ENCODE results near the gene COG5. TPM values are rescaled to one million over a fixed set of nuclear protein-coding genes. Genes with fewer than 3 reads are reported as not detected.
A peak's percentile ranks its signal among the peaks of the same experiment; 100 is the strongest.

COG5 gene
- polyA plus RNA-seq, 3 donors, result 12.7 to 29.0 (median 28.1) TPM

DNA sequence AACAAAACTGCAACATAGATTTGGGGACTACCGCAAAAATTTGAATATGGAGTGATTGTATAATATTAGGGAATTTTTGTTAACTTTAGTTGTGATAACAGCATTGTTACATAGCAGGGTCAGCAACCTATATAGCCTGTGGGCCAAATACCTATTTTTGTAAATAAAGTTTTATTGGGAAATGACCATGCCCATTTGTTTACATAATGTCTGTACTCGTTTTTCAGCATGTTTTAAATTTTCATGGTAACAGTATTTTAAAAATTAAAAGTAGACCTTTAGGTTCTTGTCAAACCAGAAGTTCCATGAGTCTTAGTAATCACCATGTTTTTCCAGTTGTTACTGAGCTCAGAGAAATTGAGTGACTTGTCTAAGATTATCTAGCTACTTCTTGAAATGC lies 21.0 kb upstream of the COG5 start:
- H3K9me3 ChIP-seq (replicated peaks in 1 of 2; ENCODE audit: control insufficient read depth in 1 of 2, insufficient read depth in 1 of 2, low read length in 2 of 2), result no peaks in the 10 kb centered on the region
- H3K4me3 ChIP-seq (replicated peaks in 1 of 3; ENCODE audit: low read depth in 2 of 3, low read length in 3 of 3), result no peak overlapping the region
- no peak overlapping the region for H3K4me2 ChIP-seq (replicated peaks; ENCODE audit: extremely low read depth, low read length, poor library complexity, severe bottlenecking)
- TF ChIP-seq, protein P1, sequence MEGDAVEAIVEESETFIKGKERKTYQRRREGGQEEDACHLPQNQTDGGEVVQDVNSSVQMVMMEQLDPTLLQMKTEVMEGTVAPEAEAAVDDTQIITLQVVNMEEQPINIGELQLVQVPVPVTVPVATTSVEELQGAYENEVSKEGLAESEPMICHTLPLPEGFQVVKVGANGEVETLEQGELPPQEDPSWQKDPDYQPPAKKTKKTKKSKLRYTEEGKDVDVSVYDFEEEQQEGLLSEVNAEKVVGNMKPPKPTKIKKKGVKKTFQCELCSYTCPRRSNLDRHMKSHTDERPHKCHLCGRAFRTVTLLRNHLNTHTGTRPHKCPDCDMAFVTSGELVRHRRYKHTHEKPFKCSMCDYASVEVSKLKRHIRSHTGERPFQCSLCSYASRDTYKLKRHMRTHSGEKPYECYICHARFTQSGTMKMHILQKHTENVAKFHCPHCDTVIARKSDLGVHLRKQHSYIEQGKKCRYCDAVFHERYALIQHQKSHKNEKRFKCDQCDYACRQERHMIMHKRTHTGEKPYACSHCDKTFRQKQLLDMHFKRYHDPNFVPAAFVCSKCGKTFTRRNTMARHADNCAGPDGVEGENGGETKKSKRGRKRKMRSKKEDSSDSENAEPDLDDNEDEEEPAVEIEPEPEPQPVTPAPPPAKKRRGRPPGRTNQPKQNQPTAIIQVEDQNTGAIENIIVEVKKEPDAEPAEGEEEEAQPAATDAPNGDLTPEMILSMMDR (IDR thresholded peaks at IDR 0.05), result no peak
- H3K79me2 ChIP-seq (ENCODE audit: insufficient read depth, low read length), result peaks cover 5% of the 10 kb centered on the region
- no peak overlapping the region for H3K4me3 Mint-ChIP-seq
- no peak for DNase-seq
- H3K27me3 Mint-ChIP-seq (ENCODE audit: low read depth in 3 of 3), result peaks cover 0 to 2% (median 0%) of the 10 kb centered on the region in 3 donors
- H3K4me1 Mint-ChIP-seq, result peaks cover 16% of the 10 kb centered on the region
- no peak overlapping the region for H2AFZ ChIP-seq (ENCODE audit: insufficient read depth, low read depth, low read length, poor library complexity, severe bottlenecking)
- peak overlapping the region in 1 of 7 donors; percentile 10 for H3K27ac Mint-ChIP-seq
- H3K4me1 ChIP-seq (ENCODE audit: control insufficient read depth in 1 of 2, insufficient read depth in 2 of 2, low read length in 2 of 2), result peaks cover 5 to 8% of the 10 kb centered on the region in 2 donors
- no peak overlapping the region for H3K27ac ChIP-seq (ENCODE audit: low read depth in 1 of 2, low read length in 2 of 2)
- peaks cover 12 to 28% of the 10 kb centered on the region in 2 donors for H3K36me3 ChIP-seq (replicated peaks in 1 of 2; ENCODE audit: control insufficient read depth in 1 of 2, insufficient read depth in 2 of 2, low read length in 2 of 2)
- peaks cover 26 to 31% of the 10 kb centered on the region in 2 donors for H3K36me3 Mint-ChIP-seq
- H3K9me3 Mint-ChIP-seq, result peaks cover 0 to 2% (median 0%) of the 10 kb centered on the region in 7 donors
- no peaks in the 10 kb centered on the region for H3K27me3 ChIP-seq (ENCODE audit: control insufficient read depth in 2 of 2, insufficient read depth in 2 of 2, low read length in 2 of 2)
- H3K9ac ChIP-seq (ENCODE audit: insufficient read depth, low read length, poor library complexity, severe bottlenecking), result no peak overlapping the region
- WGBS (ENCODE audit: insufficient coverage), result 100% methylated on average over 1 of the region's 2 CpGs
- intact Hi-C loops (cut with micrococcal nuclease), result no loop called here
- no peaks in the 10 kb centered on the region for H4K20me1 ChIP-seq (ENCODE audit: insufficient read depth, low read length)

DNA sequence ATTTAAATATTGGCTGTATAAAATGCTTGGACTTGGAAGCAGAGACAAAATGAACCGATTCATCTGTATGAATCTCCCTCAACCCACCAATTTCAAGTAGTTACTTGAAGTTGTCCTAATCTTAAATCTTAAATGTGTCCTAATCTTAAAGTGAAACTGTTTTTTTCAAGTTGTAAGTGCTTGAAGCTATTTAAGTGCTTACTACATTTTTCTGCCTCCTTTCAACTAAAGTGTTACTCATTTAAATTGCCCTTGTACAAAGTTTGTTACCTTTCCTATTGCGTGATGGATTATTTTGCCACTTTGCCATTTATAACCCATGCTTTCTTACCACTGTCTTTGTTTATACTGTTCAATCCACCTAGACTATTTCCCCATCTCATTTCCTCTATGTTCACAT lies 19.2 kb upstream of the COG5 start:
- WGBS (ENCODE audit: insufficient coverage), result no CpG with 5 or more reads among the region's 2 CpGs
- Histone ChIP-seq H2AFZ (ENCODE audit: insufficient read depth, low read depth, low read length, poor library complexity, severe bottlenecking) (no peak overlapping the region), H3K27ac (ENCODE audit: low read depth in 1 of 2, low read length in 2 of 2) (no peak overlapping the region)

More for the DNA sequence above, 19.2 kb upstream of the COG5 start:
- peaks cover 19% of the 10 kb centered on the region for H3K4me1 Mint-ChIP-seq
- H3K36me3 ChIP-seq (replicated peaks in 1 of 2; ENCODE audit: control insufficient read depth in 1 of 2, insufficient read depth in 2 of 2, low read length in 2 of 2), result peaks cover 12 to 28% of the 10 kb centered on the region in 2 donors
- no peaks in the 10 kb centered on the region for H3K27me3 ChIP-seq (ENCODE audit: control insufficient read depth in 2 of 2, insufficient read depth in 2 of 2, low read length in 2 of 2)
- no peaks in the 10 kb centered on the region for H3K9me3 ChIP-seq (replicated peaks in 1 of 2; ENCODE audit: control insufficient read depth in 1 of 2, insufficient read depth in 1 of 2, low read length in 2 of 2)
- peaks cover 22 to 26% of the 10 kb centered on the region in 2 donors for H3K36me3 Mint-ChIP-seq
- intact Hi-C loops (cut with micrococcal nuclease), result no loop called here
- H3K4me2 ChIP-seq (replicated peaks; ENCODE audit: extremely low read depth, low read length, poor library complexity, severe bottlenecking), result no peak overlapping the region
- TF ChIP-seq, protein P1 (IDR thresholded peaks at IDR 0.05), result no peak
- no peak overlapping the region for H3K4me3 ChIP-seq (replicated peaks in 1 of 3; ENCODE audit: low read depth in 2 of 3, low read length in 3 of 3)
- H4K20me1 ChIP-seq (ENCODE audit: insufficient read depth, low read length), result no peaks in the 10 kb centered on the region
- H3K4me1 ChIP-seq (ENCODE audit: control insufficient read depth in 1 of 2, insufficient read depth in 2 of 2, low read length in 2 of 2), result peaks cover 9 to 15% of the 10 kb centered on the region in 2 donors
- H3K79me2 ChIP-seq (ENCODE audit: insufficient read depth, low read length), result peaks cover 5% of the 10 kb centered on the region
- H3K9me3 Mint-ChIP-seq, result peaks cover 0 to 2% (median 0%) of the 10 kb centered on the region in 7 donors
- no peak overlapping the region for H3K9ac ChIP-seq (ENCODE audit: insufficient read depth, low read length, poor library complexity, severe bottlenecking)
- no peak for DNase-seq
- H3K27ac Mint-ChIP-seq, result no peak overlapping the region
- peaks cover 0 to 2% (median 0%) of the 10 kb centered on the region in 3 donors for H3K27me3 Mint-ChIP-seq (ENCODE audit: low read depth in 3 of 3)
- H3K4me3 Mint-ChIP-seq, result no peak overlapping the region
